HG03196 (cell line): Measurements from ENCODE around the gene ZNF473.
"Not testable (repeated sequence)": the region's sequence is repeated elsewhere in the genome, so short reads cannot be mapped to it uniquely, and the experiment has no call there.

ENCODE experiments used
- ATAC-seq: cut with Tn5 transposase; IDR thresholded peaks from one replicate; pipeline ENCODE4 v1.9.1; 2021; ENCODE audit not compliant: unreplicated experiment

ZNF473 gene

DNA sequence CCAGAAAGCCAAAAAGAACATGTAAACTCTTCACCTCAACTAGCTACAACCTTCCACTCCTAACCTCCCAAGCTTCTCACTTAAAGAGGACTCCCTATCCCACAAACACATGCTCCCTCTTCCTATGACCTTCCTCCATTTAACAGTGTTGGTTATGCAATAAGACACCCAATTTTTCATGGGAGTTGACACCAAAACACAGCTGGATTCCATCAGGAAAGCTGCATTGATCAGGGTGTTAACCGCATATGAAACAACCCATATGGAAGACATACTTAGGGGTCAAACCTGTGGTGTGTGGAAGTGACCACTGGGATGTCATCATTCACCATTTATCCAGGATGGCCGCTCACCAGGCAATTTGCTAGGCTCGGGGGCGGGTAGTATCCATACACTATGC is 21.9 kb downstream of the ZNF473 start:
- ATAC-seq, result no peak

DNA sequence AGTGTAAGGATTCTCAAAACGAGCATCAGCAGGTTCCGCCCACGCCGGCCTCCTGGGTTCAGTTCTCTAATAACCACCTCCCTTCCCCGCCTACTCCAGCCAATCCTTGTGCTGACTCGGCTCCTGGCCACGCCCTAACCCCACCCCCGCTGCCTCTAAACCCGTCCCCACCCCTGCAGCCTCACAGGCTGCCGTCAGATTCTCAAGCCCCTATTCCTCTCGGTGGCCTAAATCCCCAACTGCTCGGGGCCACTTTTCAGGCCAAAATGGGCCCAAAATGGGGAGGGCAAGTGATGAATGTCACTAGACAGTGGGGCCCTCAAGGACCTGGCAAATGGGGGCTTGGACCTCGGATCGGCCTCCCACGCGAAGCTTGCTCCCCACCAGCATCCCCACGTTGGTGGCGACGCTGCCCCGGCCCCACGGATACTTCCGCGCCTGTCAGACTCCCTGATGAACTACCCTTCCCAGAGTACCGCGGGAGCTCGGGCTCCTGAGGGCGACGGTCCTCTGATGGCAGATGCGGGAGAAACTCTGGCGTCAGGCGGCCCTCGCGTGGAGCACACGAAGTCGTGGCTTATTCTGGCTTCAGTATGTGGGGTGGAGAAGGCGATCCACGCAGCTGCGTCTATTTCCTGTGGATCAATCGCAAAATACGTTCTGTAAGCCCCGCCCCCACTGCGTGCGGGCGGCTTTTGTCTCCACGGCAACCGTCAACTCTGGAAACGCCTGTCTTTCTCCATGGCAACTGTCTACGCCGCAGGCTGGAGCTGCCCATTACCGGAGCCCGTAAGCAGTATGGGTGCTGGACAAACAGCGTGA is 24.8 kb downstream of the ZNF473 start:
- ATAC-seq, result no peak

DNA sequence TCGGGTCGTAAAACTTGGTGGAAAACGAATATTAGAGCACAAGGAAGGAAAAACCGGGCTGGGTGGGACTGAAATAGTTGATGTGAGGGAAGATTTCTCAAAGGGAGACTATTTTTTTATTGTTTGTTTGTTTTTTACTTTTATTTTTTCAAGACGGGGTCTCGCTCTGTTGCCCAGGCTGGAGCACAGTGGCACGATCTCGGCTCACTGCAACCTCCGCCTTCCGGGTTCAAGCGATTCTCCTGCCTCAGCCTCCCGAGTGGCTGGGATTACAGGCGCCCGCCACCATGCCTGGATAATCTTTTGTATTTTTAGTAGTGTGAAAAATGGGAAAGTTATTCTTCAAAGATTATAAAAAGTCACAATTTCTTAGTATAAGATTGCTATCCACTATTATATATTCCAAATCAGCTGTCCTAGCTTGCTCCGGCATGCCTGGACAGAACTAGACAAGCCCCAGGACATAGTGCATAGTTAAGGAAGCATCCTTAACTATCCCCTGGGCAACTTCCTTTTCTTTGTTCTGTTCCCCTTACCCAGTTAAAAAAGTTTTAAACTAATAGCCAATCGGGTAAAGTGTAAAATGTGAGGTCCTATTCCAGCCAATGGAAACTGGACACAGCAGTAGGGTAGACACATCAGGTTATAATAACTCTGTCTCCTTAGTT is 25.6 kb downstream of the ZNF473 start:
- not testable (repeated sequence) for ATAC-seq

DNA sequence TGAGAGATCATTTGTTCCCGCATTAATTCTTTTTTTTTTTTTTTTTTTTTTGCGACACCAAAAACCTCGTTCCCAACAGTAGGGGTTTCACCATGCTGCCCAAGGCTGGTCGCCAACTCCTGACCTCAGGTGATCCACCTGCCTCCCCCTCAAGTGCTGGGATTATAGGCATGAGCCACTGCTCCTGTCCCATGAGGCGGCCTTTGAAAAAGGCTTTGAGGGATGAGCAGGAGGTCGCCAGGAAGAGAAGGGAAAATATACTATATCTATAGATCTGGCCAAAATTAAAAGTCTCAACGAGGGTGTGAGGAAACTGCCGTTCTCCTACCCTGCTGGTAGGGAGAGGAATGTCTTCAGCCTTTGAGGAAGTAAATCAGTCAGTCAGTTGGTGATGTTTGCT is 26.2 kb downstream of the ZNF473 start:
- ATAC-seq, result no peak

DNA sequence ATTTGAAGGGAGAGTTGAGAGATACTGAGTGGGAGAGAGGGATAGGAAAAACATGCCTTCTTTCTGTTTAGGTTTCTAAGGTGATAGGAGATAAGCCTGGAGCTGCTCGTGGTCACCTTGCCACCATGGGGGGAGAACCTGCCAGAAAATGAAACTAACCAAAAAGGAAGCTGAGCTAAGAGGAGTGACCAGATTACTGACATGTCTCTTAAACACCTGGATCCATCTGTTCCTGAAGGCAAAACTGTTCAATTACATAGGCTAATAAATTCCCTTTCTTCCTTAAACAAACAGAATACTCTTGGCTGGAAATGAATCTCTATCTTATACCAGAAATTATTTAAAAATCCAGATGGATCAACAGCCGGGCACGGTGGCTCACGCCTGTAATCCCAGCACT is 27.3 kb downstream of the ZNF473 start:
- ATAC-seq, result no peak

DNA sequence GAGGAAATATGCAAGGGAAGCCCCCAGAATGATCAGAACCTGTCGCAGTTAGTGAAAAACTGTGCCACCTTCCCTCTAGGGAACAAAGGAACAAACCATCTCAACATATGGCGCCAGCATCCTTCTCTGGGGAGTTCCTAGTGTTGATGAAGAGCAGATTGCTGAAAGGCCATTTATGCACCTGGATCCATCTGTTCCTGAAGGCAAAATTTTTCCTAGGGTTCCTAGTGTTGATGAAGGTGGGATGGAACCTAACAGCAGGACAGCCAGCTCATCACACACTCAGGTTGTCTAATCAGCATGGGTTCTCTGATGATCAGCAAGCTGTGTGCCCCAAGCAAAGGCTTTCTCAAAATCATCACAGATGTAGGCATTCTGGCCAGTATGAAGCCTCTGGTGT is 32.6 kb downstream of the ZNF473 start:
- no peak for ATAC-seq

DNA sequence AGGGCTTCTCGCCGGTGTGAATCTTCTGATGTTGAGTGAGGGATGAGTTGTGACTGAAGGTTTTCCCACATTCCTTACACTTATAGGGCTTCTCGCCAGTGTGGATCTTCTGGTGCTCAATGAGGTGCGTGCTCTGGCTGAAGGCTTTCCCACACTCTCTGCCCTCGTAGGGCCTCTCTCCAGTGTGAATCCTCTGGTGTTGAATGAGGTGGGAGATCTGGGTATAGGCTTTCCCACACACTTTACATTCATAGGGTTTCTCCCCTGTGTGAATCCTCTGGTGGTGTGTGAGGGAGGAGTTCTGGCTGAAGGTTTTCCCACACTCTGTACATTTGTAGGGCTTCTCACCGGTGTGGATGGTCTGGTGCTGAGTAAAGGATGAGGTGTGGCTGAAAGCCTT is 33.2 kb downstream of the ZNF473 start:
- ATAC-seq, result no peak

DNA sequence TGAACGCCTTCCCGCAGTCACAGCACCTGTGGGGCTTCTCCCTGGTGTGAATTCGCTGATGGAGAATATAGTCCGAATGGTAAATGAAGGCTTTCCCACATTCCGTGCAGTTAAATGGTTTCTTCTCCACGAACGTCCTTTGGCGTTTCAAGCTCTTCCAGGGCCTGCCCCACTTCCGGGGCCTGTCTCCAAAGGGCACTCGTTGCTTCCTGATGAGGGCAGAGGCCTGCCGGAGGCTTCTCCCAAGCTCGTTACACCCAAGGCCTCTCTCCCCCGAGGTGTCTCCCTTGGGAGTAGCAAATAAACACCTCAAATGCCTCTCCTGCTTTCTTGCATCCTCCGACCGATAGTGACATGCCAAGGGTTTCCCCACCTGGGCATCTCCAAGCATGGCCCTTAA is 34.3 kb downstream of the ZNF473 start:
- no peak for ATAC-seq

DNA sequence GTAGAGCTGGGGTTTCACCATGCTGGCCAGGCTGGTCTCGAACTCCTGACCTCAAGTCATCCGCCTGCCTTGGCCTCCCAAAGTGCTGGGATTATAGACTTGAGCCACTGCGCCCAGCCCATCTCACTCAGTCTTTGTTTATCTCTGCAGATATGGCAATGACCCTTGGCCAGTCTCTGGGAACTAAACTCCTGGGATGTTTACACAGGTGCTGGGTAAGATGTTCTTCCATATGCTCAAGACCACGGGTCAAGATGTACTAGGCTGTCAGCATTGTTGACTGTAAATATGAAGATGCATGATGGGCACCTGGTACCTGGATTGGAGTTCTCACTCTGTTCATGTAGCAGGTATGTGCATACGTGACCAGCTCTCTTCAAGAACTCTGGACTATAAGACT is 35.8 kb downstream of the ZNF473 start:
- no peak for ATAC-seq

DNA sequence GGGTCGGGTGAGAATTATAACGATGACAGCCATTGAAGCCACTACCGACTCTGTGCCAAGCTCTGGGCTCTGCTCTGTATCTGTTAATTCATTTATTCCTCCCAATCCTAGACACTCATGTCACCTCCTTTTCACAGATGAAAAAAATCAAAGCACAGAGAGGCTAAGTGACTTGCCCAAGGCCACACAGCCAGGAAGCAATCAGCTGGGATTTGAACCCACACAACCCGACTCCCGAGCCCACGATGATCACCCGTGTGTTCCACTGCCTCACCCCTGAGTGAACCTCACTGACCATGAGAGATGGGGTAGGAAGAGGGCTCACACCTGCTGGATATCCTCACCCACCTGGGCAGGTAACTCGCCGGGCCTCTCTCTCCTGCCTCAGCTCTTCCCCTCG is 40.1 kb downstream of the ZNF473 start:
- ATAC-seq, result no peak

DNA sequence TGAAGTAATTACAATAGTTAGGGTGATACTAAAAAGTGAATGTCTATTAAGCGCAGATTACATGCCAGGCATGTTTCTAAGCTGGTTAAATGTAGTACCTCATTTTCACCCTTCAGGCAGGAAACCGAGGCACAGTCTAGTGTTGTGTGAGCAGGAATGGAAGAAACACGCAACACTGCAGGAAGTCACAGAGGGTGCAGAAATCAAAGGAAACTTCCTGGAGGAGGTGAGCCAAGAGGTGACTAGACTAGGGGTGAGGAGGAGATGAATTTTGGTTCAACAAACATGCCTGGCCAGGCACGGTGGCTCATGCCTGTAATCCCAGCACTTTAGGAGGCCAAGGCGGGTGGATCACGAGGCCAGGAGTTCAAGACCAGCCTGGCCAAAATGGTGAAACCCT is 41.8 kb downstream of the ZNF473 start:
- no peak for ATAC-seq

DNA sequence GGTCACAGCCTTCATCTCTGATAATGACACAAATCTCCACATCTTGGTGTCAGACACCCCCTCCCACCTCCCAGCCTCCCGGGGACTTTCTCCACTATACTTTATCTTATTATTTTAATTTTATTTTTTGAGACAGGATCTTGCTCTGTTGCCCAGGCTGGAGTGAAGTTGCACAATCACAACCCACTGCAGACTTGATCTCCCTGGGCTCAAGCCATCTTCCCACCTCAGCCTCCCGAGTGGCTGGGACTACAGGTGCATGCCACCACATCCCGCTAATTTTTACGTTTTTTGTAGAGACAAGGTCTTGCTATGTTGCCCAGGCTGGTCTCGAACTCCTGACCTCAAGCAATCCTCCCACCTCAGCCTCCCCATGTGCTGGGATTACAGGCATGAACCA is 42.6 kb downstream of the ZNF473 start:
- ATAC-seq, result not testable (repeated sequence)

DNA sequence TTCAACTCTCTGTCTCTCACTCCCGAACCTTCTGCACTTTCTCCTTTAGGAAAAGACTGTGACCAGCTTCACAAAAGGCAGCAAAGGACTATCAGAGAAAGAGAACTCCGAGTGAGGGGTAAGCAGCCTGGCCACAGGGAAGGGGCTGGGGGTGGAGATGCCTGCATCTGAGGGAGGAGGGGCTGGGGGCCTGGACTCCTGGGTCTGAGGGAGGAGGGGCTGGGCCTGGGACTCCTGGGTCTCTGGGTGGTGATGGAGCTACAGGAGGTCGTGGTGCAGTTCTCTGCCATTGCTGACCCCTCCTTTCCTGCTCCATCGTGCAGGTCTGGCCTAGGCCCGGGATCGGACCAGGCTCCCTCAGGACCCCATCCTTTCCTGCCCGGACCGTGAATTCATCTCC is 49.3 kb downstream of the ZNF473 start:
- ATAC-seq, result not testable (repeated sequence)

DNA sequence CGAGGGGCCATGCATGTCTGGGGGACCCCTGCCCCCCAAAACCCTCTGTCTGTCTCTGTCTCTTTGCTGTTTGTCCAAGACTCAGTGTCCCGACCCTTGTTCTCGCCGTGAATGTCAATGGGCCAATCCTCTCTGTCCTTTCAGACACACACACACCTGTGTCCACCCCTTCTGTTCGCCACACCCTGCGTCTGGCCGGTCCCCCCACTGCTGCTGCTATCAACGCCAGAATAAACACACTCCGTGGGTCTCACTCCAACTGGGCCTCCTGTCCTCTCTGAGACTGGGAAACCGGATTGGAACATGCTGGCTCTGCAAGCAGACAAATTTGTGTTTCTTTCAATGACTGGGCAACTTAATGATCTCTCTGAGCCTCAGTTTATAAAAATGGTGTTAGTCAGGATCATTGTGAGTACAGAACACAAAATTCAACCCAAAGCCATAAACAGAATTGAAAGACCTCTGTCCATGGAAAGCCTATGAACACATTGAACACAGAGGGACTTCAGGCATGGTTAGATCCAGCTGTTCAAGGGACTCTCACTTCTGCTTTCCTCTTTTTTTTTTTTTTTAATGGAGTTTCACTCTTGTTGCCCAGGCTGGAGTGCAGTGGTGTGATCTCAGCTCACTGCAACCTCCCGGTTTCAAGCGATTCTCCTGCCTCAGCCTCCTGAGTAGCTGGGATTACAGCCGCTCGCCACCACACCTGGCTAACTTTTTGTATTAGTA is 50.0 kb downstream of the ZNF473 start:
- not testable (repeated sequence) for ATAC-seq

DNA sequence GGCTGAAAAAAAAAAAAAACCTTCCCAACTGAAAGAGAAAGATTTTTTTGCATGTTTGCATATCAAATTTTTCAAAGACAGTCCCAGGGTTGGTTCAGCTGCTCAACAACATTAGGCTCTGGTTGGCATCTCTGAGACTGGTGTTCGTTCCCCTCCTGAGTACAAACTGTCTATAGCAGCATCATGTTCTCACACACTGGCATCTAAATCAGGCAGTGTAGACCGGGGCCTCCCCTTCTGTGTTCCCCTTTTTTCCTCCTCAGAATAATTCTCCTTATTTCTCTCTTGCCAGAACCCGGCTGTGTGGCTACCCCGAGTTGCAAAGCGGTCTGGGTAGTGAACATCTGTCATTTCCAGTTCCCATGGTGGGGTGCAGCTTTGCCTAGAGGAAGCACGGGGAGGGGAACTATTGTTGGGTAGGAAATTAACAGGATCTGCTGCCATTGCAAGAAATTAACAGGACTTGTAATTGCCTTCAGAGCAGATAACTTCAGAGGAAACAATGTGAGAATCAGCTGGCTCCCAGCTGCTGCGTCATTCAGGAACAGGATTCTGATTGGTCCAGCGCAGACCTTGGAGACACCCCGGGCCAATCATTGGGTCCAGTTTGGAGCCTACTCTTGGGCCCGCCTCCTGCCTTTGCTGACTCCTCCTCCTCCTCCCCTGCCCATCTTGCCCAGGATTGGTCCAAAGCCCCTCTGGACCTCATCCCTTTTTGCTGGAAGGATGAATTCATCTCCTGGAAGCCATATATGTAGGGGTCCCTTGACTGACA is 51.0 kb downstream of the ZNF473 start:
- ATAC-seq, result not testable (repeated sequence)

DNA sequence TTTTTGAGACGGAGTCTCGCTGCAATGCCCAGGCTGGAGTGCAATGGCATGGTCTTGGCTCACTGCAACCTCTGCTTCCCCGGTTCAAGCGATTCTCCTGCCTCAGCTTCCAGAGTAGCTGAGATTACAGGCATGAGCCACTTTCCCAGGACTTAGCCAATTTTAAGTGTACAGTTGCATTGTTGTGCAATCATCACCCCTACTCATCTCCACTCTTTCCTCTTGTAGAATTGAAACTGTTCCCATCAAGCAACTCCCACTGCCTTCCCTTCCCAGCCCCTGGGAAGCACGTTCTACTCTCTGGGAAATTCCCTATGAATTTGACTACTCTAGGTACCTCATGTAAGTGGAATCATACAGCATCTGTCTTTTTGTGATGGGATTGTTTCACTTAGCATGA is 53.2 kb downstream of the ZNF473 start:
- ATAC-seq, result not testable (repeated sequence)

DNA sequence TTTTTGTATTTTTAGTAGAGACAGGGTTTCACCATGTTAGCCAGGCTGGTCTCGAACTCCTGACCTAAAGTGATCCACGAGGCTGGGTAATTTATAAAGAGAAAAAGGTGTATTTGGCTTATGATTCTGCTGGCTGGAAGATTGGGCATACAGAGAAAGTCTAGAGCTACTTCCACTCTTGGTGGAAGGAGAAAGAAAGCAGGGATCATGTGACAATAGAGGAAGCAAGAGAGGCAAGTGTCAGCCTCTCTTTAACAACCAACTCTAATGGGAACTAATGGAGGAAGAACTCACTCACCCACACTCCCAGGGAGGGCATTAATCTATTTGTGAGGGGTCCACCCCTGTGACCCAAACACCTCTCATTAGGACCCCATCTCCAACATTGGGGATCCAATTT is 58.6 kb downstream of the ZNF473 start:
- not testable (repeated sequence) for ATAC-seq

DNA sequence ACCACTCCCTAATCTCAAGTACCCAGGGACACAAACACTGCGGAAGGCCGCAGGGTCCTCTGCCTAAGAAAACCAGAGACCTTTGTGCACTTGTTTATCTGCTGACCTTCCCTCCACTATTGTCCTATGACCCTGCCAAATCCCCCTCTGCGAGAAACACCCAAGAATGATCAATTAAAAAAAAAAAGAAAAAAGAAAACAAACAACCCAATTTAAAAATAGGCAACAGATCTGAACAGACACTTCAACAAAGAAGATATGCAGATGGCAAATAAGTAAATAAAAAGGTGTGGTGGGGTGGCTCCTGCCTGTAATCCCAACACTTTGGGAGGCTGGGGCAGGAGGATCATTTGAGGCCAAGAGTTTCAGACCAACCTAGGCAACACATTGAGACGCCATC is 61.3 kb downstream of the ZNF473 start:
- not testable (repeated sequence) for ATAC-seq

DNA sequence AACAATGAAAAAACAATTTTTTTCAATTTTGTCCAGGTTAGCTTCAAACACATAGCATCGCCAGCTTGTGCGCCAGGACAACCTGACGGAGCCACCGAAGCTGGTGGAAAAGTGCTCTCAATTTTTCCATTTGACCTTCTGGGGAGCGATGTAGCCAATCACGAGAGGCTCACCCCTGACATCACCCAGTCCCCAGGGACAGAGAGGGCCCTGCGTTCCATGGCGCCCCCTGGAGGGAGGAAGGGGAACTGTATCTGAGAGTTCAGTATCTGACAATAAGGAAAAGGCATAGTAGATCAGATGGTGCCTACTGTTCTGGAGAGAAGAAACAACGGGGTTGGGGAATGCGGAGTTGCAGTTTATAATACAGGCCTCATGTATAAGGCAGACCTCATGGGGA is 64.9 kb downstream of the ZNF473 start:
- not testable (repeated sequence) for ATAC-seq

DNA sequence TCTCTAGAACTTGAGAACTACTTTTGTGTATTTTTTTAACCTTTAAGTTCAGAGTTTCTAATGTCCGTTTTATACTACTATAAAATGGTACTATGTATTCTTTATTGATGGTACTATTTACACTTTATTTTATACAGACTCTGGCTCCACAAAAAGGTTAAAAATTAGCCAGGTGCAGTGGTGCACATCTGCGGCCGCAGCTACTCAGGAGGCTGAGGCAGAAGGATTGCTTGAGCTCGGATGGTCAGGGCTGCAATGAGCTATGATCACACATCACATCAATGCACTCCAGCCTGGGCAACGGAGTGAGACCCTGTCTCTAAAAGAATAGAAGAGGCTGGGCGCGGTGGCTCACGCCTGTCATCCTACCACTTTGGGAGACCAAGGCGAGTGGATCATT is 66.0 kb downstream of the ZNF473 start:
- not testable (repeated sequence) for ATAC-seq

DNA sequence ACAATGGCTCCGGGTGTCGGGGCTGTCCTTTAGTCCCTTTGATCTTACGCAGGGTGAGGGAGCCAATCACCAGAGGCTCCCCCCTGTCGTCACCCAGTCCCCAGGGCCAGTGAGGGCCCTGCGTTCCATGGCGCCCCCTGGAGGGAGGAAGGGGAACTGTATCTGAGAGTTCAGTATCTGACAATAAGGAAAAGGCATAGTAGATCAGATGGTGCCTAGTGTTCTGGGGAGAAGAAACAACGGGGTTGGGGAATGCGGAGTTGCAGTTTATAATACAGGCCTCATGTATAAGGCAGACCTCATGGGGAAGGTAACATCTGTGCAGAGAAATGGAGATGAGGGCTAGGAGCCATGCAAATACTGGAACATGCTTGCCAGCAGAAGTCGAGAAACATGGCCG is 66.8 kb downstream of the ZNF473 start:
- not testable (repeated sequence) for ATAC-seq
